ENCODE measurements around the gene FAM171A2.

- TF ChIP-seq, protein P1, sequence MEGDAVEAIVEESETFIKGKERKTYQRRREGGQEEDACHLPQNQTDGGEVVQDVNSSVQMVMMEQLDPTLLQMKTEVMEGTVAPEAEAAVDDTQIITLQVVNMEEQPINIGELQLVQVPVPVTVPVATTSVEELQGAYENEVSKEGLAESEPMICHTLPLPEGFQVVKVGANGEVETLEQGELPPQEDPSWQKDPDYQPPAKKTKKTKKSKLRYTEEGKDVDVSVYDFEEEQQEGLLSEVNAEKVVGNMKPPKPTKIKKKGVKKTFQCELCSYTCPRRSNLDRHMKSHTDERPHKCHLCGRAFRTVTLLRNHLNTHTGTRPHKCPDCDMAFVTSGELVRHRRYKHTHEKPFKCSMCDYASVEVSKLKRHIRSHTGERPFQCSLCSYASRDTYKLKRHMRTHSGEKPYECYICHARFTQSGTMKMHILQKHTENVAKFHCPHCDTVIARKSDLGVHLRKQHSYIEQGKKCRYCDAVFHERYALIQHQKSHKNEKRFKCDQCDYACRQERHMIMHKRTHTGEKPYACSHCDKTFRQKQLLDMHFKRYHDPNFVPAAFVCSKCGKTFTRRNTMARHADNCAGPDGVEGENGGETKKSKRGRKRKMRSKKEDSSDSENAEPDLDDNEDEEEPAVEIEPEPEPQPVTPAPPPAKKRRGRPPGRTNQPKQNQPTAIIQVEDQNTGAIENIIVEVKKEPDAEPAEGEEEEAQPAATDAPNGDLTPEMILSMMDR (IDR thresholded peaks at IDR 0.05; ENCODE audit: low read depth, low read length, poor library complexity, severe bottlenecking): no peak
- no peak for TF ChIP-seq EZH2phosphoT487 (IDR thresholded peaks at IDR 0.05; ENCODE audit: borderline replicate concordance, low read length)
These were observed 56.1 kb downstream of the FAM171A2 start for GRCh38 chr17:44307387-44308186.
